ENCODE measurements around the gene EEF2K.
"Not testable (repeated sequence)": the region's sequence is repeated elsewhere in the genome, so short reads cannot be mapped to it uniquely, and the experiment has no call there.

EEF2K gene

DNA sequence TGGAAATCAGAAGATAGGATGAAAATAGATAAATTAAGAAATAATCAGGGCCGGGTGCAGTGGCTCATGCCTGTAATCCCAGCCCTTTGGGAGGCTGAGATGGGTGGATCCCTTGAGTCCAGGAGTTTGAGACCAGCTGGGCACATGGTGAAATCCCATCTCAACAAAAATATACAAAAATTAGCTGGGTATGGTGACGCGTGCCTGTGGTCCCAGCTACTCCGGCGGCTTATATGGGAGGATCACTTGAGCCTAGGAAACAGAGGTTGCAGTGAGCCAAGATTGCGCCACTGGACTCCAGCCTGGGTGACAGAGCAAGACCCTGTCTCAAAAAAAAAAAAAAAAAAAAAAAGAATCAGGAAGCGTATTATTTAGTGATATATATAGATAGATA lies 10.8 kb downstream of the EEF2K start:
- not testable (repeated sequence) for H3K27me3 ChIP-seq (ENCODE audit: control insufficient read depth, insufficient read depth, low read length); H3K4me3 ChIP-seq (ENCODE audit: low read depth, low read length); H3K36me3 ChIP-seq (ENCODE audit: control insufficient read depth, insufficient read depth, low read length); H3K9me3 ChIP-seq (ENCODE audit: control insufficient read depth, insufficient read depth, low read length); H3K9ac ChIP-seq (ENCODE audit: low read depth, low read length); H3K4me1 ChIP-seq (ENCODE audit: control insufficient read depth, insufficient read depth, low read length)

DNA sequence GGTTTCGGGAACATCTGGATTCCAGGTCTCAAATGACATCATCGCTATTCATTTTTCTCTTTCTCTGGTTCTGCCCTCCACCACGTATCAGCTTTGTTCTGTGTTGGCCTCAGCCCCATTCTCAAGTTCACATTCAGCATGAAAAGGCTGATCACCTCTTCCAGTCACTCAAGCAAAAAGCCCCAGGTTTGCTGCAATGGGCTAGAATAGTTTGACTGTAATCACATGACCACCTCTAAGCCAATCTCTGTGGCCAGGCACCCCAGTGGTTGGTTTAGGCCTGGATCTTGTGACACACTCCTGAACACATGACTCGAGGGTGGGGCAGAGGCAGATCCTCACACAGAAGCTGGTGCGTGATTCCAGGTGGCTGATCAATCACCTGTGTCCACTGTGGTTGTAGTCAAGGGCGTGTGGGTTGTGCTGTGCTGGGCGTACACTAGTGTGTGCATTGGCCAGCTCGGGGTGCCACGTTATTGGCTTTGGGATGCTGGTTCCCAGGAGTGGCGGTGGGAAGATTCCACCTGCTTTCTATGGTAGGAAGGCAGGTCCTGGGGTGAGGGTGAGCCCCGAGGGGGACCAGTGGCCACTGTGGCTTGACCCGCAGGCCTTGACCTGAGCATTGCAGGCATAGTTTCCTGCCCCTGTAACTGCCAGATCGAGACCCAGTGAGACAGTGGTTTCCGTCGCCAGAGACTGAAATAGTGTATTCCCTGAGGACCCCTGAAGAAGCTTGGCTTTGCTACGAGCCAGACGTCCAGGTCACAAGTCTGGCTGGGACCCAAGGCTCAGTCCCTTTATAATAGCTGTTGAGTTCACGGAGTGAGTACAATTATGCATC lies 12.0 kb downstream of the EEF2K start:
- H3K4me1 ChIP-seq (ENCODE audit: control insufficient read depth, insufficient read depth, low read length), result no peaks in the 10 kb centered on the region

GRCh38 chr16:22219389-22220068 lies 13.5 kb downstream of the EEF2K start:
- H3K27me3 ChIP-seq (ENCODE audit: control insufficient read depth, insufficient read depth, low read length), result no peaks in the 10 kb centered on the region
- no peak overlapping the region for H3K9ac ChIP-seq (ENCODE audit: low read depth, low read length)
- H3K4me1 ChIP-seq (ENCODE audit: control insufficient read depth, insufficient read depth, low read length), result no peaks in the 10 kb centered on the region
- H3K9me3 ChIP-seq (ENCODE audit: control insufficient read depth, insufficient read depth, low read length), result no peaks in the 10 kb centered on the region
- no peaks in the 10 kb centered on the region for H3K36me3 ChIP-seq (ENCODE audit: control insufficient read depth, insufficient read depth, low read length)
- no peak overlapping the region for H3K4me3 ChIP-seq (ENCODE audit: low read depth, low read length)

More for the DNA sequence above, 12.0 kb downstream of the EEF2K start:
- Histone ChIP-seq H3K27me3 (ENCODE audit: control insufficient read depth, insufficient read depth, low read length) (no peaks in the 10 kb centered on the region), H3K9me3 (ENCODE audit: control insufficient read depth, insufficient read depth, low read length) (no peaks in the 10 kb centered on the region), H3K36me3 (ENCODE audit: control insufficient read depth, insufficient read depth, low read length) (no peaks in the 10 kb centered on the region), H3K4me3 (ENCODE audit: low read depth, low read length) (no peak overlapping the region), H3K9ac (ENCODE audit: low read depth, low read length) (no peak overlapping the region)

GRCh38 chr16:22220069-22220440 lies 14.0 kb downstream of the EEF2K start:
- no peak overlapping the region for H3K9ac ChIP-seq (ENCODE audit: low read depth, low read length)
- no peaks in the 10 kb centered on the region for H3K9me3 ChIP-seq (ENCODE audit: control insufficient read depth, insufficient read depth, low read length)
- H3K4me1 ChIP-seq (ENCODE audit: control insufficient read depth, insufficient read depth, low read length), result peaks cover 4% of the 10 kb centered on the region
- H3K27me3 ChIP-seq (ENCODE audit: control insufficient read depth, insufficient read depth, low read length), result no peaks in the 10 kb centered on the region
- no peaks in the 10 kb centered on the region for H3K36me3 ChIP-seq (ENCODE audit: control insufficient read depth, insufficient read depth, low read length)
- no peak overlapping the region for H3K4me3 ChIP-seq (ENCODE audit: low read depth, low read length)

- Histone ChIP-seq H3K9me3 (ENCODE audit: control insufficient read depth, insufficient read depth, low read length) (no peaks in the 10 kb centered on the region), H3K4me1 (ENCODE audit: control insufficient read depth, insufficient read depth, low read length) (peaks cover 8% of the 10 kb centered on the region), H3K27me3 (ENCODE audit: control insufficient read depth, insufficient read depth, low read length) (no peaks in the 10 kb centered on the region), H3K9ac (ENCODE audit: low read depth, low read length) (no peak overlapping the region), H3K36me3 (ENCODE audit: control insufficient read depth, insufficient read depth, low read length) (no peaks in the 10 kb centered on the region), H3K4me3 (ENCODE audit: low read depth, low read length) (no peak overlapping the region)
Measured at GRCh38 chr16:22220714-22221113, 14.6 kb downstream of the EEF2K start.

DNA sequence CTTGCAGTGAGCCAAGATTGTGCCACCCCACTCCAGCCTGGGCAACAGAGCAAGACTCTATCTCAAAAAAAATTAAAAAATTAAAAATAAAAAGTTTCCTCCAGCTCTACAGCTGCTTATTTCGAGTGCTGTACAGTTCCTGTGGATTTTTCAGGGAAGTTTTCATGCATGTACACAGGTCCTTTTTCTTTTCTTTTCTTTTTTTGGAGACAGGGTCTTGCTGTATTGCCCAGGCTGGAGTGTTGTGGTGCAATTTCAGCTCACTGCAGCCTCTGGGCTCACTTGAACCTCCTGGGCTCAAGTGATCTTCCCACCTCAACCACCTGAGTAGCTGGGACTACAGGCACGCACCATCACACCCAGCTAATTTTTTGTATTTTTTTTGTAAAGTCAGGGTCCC lies 15.9 kb downstream of the EEF2K start:
- Histone ChIP-seq H3K4me1 (ENCODE audit: control insufficient read depth, insufficient read depth, low read length) (peaks cover 8% of the 10 kb centered on the region), H3K9me3 (ENCODE audit: control insufficient read depth, insufficient read depth, low read length) (no peaks in the 10 kb centered on the region), H3K9ac (ENCODE audit: low read depth, low read length) (no peak overlapping the region), H3K4me3 (ENCODE audit: low read depth, low read length) (no peak overlapping the region), H3K27me3 (ENCODE audit: control insufficient read depth, insufficient read depth, low read length) (no peaks in the 10 kb centered on the region), H3K36me3 (ENCODE audit: control insufficient read depth, insufficient read depth, low read length) (no peaks in the 10 kb centered on the region)

DNA sequence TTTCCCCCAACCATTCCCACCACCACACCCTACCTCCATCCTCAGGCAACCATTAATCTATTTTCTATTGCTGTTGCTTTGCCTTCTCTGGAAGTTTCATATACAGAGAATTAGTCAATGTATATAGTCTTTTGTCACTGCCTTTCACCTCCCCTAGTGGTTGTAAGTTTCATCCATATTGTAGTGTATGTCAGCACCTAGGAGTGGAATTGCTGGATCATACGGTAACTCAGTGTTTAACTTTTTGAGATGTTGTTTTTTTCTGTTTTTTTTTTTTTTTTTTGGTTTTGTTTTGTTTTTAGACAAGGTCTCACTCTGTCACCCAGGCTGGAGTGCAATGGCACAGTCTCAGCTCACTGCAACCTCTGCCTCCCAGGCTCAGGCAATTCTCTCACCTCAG lies 16.9 kb downstream of the EEF2K start:
- H3K36me3 ChIP-seq (ENCODE audit: control insufficient read depth, insufficient read depth, low read length), result no peaks in the 10 kb centered on the region
- peaks cover 8% of the 10 kb centered on the region for H3K4me1 ChIP-seq (ENCODE audit: control insufficient read depth, insufficient read depth, low read length)
- no peaks in the 10 kb centered on the region for H3K27me3 ChIP-seq (ENCODE audit: control insufficient read depth, insufficient read depth, low read length)
- H3K9me3 ChIP-seq (ENCODE audit: control insufficient read depth, insufficient read depth, low read length), result no peaks in the 10 kb centered on the region
- no peak overlapping the region for H3K9ac ChIP-seq (ENCODE audit: low read depth, low read length)
- no peak overlapping the region for H3K4me3 ChIP-seq (ENCODE audit: low read depth, low read length)

DNA sequence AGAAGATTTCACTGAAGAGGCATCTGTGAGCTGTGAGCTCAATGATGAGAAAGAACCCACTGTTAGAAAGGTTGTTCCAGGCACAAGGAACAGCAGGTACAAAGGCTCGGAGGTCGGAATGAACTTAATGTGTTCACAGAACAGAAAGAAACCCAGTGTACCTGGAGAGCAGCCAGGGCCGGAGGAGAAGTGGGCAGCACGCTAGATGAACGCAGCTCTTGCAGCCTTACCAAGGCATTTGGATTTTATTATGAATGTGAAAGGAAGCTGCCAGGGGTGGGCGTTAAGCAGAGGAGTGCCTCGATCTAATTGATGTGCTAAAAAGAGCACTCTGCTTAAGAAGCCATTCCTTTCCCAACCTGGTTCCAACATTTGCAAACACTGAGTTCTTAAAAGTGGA lies 19.0 kb downstream of the EEF2K start:
- no peaks in the 10 kb centered on the region for H3K9me3 ChIP-seq (ENCODE audit: control insufficient read depth, insufficient read depth, low read length)
- peaks cover 2% of the 10 kb centered on the region for H3K36me3 ChIP-seq (ENCODE audit: control insufficient read depth, insufficient read depth, low read length)
- no peak overlapping the region for H3K4me3 ChIP-seq (ENCODE audit: low read depth, low read length)
- peaks cover 8% of the 10 kb centered on the region for H3K4me1 ChIP-seq (ENCODE audit: control insufficient read depth, insufficient read depth, low read length)
- peak overlapping the region; percentile 38 for H3K9ac ChIP-seq (ENCODE audit: low read depth, low read length)
- H3K27me3 ChIP-seq (ENCODE audit: control insufficient read depth, insufficient read depth, low read length), result no peaks in the 10 kb centered on the region

DNA sequence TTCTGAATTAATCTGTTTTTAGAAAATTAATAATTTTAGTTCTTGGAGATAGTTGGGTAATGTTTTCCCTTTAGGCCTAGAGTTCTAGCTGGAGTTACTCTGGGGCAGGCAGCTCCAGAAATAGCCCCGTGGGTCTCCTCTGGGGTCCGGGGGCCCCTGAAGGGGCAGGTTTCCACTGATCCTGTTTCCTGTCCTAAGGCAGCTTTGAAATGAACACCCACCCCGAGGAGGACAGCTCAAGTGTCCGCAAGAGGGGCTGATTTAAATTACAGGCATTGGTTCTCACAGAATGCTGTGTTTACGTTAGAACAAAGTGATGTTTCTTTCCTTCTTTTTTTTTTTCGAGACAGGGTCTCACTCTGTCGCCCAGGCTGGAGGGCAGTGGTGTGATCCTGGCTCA lies 23.8 kb downstream of the EEF2K start:
- Histone ChIP-seq H3K36me3 (ENCODE audit: control insufficient read depth, insufficient read depth, low read length) (peaks cover 2% of the 10 kb centered on the region), H3K4me1 (ENCODE audit: control insufficient read depth, insufficient read depth, low read length) (peaks cover 5% of the 10 kb centered on the region), H3K4me3 (ENCODE audit: low read depth, low read length) (no peak overlapping the region), H3K27me3 (ENCODE audit: control insufficient read depth, insufficient read depth, low read length) (no peaks in the 10 kb centered on the region), H3K9ac (ENCODE audit: low read depth, low read length) (no peak overlapping the region), H3K9me3 (ENCODE audit: control insufficient read depth, insufficient read depth, low read length) (no peaks in the 10 kb centered on the region)

GRCh38 chr16:22232277-22233036 lies 26.4 kb downstream of the EEF2K start:
- H3K9me3 ChIP-seq (ENCODE audit: control insufficient read depth, insufficient read depth, low read length), result no peaks in the 10 kb centered on the region
- peaks cover 2% of the 10 kb centered on the region for H3K36me3 ChIP-seq (ENCODE audit: control insufficient read depth, insufficient read depth, low read length)
- H3K27me3 ChIP-seq (ENCODE audit: control insufficient read depth, insufficient read depth, low read length), result no peaks in the 10 kb centered on the region
- no peak overlapping the region for H3K9ac ChIP-seq (ENCODE audit: low read depth, low read length)
- H3K4me3 ChIP-seq (ENCODE audit: low read depth, low read length), result no peak overlapping the region
- H3K4me1 ChIP-seq (ENCODE audit: control insufficient read depth, insufficient read depth, low read length), result no peaks in the 10 kb centered on the region

GRCh38 chr16:22233037-22233372 lies 26.9 kb downstream of the EEF2K start:
- Histone ChIP-seq H3K9me3 (ENCODE audit: control insufficient read depth, insufficient read depth, low read length) (no peaks in the 10 kb centered on the region), H3K36me3 (ENCODE audit: control insufficient read depth, insufficient read depth, low read length) (peaks cover 2% of the 10 kb centered on the region), H3K27me3 (ENCODE audit: control insufficient read depth, insufficient read depth, low read length) (no peaks in the 10 kb centered on the region), H3K4me1 (ENCODE audit: control insufficient read depth, insufficient read depth, low read length) (no peaks in the 10 kb centered on the region), H3K4me3 (ENCODE audit: low read depth, low read length) (no peak overlapping the region), H3K9ac (ENCODE audit: low read depth, low read length) (no peak overlapping the region)

Measured in iPS-15b (cell line).